GM23338 (cell line): ENCODE results near the gene TBKBP1.

ENCODE experiments used
- CTCF ChIP-seq, 2 experiments: fragments of 200-600 bp in 1 of 2; sonication (generic) in 1 of 2; conservative IDR thresholded peaks; 2 replicates each; pipeline versions ENCODE4 v1.5.1 to v1.6.1; 2016 to 2017; ENCODE audit warnings: antibody characterized with exemption in 2 of 2, low read depth in 2 of 2, mild to moderate bottlenecking in 2 of 2, moderate library complexity in 1 of 2
- EZH2 ChIP-seq: fragments of 200-600 bp; sonication (generic); IDR thresholded peaks from one replicate; pipeline ENCODE4 v1.8.0; 2017; ENCODE audit warnings: antibody characterized with exemption, mild to moderate bottlenecking, low read depth; ENCODE audit not compliant: unreplicated experiment

- TF ChIP-seq CTCF (conservative IDR thresholded peaks at IDR 0.05; ENCODE audit: low read depth in 2 of 2): no peak
- TF ChIP-seq EZH2: no peak
Measured at GRCh38 chr17:47700471-47701449, 6.8 kb downstream of the TBKBP1 start.
